Inflammatory macrophage treated with lipopolysaccharide for 4 hours (primary cell): ENCODE results near the gene TRPM8.
A peak's percentile ranks its signal among the peaks of the same experiment; 100 is the strongest.

Experiments
- DNase-seq: peaks from one replicate; pipeline ENCODE4 v3.0.0-alpha.2; 2020

Gene TRPM8

DNA sequence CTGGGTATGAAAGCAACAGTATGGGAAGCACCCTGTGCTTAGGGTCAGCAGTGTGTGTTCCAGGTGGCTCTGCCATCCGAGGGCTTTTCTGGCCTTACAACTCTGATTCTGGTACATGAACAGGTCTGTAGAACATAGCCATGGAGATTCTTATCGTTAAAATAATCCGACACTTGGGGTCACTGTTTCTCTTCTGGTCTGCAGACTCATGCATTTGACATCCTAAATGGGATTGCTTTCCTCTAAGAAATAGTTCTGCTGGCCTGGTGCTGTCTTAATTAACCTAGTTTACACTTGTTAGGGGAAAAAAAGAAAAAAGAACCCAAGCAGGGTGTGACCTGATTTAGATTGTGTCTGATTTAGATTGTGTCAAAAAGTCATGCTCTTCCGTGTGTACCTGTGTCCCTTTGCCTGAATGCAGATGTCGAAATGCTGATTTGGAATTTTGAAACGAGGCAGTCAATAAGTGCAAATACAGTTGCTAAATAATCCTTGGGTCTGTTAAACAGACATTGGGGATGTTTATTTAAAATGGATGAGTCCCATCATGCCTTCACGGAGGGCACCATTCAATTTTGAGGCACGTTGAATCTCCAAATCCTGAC, 59.6 kb downstream of the TRPM8 start:
- DNase-seq, result peak; percentile 8

- DNase-seq, result no peak
Observed at GRCh38 chr2:233977296-233977837, 60.2 kb downstream of the TRPM8 start.

DNA sequence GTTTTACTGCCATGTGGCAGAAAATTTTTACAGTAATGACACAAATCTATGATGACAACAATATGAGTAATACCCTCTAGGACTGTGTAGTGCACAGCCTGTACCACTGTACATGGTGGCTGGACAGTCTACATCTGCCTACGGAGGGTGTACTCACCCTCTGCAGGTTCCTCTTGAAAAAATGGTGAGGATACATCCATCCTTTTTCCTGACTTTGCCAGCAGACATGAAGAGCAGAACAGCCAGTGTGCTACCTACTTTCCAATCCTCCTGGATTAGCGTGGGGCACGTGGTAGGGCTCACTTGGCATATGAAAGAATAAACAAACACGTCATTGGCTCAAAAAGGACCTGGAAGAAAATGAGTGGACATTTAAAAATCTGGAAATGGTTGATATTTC, 62.6 kb downstream of the TRPM8 start:
- no peak for DNase-seq

GRCh38 chr2:233980955-233981561, 63.9 kb downstream of the TRPM8 start:
- no peak for DNase-seq

GRCh38 chr2:233981574-233982420, 64.6 kb downstream of the TRPM8 start:
- DNase-seq, result no peak

GRCh38 chr2:233982421-233983121, 65.4 kb downstream of the TRPM8 start:
- DNase-seq, result no peak

- no peak for DNase-seq
Observed at GRCh38 chr2:233983445-233983844, 66.3 kb downstream of the TRPM8 start.

GRCh38 chr2:233988581-233988980, 71.4 kb downstream of the TRPM8 start:
- DNase-seq, result no peak

DNA sequence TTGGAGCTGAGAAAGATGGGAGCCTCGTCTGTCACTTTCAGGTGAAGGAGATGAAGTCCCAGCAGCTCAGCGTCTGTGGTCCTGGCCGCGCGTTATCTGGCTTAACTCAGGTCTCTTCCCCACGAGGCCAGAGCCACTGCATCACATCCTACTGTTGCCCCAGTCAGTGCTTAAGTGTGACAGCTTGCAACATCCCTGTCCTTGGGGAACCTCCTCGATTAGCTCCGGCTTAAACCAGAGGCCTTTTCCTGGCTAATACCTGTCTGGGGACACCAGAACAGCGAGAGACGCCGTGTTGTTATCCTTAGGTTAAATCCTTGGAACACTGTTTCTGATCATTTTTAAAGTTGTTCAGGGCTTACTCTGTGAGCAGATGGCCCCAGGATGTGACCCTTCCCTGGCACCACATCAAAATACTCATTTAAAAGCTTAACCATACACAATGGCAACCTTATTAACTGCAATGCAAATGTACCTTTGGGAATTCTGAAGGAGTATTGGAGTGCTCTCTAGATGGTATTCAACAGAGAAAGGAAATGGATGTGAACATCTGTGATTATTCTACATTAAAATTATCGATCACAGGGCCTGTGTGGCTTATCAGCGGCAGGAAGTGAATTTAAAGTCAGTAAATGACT, 72.2 kb downstream of the TRPM8 start:
- no peak for DNase-seq

- DNase-seq, result no peak
Observed at GRCh38 chr2:233990261-233990798, 73.2 kb downstream of the TRPM8 start.

DNA sequence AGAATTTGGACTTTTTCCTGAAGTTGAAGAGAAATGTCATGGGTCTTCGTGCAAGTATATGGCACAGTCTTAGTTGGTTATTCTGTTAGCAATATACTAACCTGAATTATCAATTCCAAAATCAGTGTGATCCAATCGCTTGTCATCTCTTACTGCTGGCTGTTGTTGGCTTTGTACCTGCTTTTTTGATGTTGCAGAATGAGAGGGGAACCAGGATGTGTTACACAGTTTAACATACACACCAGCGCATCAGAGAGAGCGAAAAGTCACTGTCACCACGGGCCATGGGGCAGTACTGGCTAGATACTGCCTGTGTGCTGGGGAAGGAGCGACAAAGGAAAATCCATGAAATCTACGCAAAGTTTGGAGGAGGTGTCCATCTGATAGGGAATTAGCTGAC, 74.0 kb downstream of the TRPM8 start:
- no peak for DNase-seq

DNA sequence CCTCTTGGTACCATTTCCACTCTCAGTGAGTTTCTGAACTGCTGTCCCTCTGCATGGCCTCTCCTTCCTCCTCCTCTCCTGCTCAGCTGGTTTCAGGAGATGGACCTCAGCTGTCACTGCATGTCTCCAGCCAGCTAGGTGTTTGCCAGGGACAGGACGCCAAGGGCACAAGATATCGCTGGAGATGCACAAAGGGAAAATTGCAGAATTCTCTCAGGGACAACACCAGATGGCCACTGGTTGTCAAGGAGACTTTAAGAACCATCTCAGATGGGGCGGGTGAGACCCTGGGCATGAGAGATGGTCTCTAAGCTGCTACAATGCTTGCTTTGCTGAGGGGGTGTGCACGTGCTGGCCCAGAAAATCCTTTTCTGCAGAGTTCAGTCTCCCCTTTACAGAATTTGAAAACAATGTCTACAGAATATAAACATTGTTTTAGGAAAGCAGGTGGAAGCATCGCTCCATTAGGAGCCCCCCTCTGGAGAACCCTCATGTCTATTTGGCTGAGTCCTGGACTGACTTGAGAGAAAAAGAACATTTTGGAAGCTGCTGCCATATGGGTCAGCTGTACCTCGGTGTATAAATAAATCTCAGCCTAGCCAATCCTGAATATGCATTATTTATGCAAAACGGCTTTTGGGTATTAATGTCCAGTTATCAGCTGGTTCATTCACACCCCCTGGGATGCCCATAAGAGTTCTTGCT, 75.5 kb downstream of the TRPM8 start:
- DNase-seq, result no peak

- DNase-seq, result no peak
Observed at GRCh38 chr2:233993461-233993860, 76.3 kb downstream of the TRPM8 start.

GRCh38 chr2:233994151-233994550, 77.0 kb downstream of the TRPM8 start:
- no peak for DNase-seq

- DNase-seq, result no peak
Observed at GRCh38 chr2:233996000-233996399, 78.8 kb downstream of the TRPM8 start.

- no peak for DNase-seq
Observed at GRCh38 chr2:233996461-233996860, 79.3 kb downstream of the TRPM8 start.

DNA sequence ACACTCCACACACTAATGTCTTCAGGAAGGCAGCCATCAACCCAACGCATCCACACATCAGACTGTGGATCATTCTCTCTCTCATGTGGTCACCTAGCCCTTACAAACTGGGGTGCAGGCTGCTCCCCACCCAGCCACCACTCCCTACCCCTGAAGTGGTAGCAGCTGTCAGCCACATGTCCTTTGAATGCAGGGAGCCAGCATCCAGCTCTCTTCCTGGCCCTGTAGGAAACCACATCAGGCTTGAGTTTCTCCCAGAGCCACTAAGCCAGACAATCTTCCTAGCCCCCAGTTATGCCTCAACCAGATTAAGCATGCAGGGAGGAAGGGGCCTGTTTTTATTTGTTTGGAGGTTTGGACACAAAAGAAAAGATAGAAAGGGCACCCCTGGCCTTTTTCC, 80.5 kb downstream of the TRPM8 start:
- no peak for DNase-seq

- no peak for DNase-seq
Observed at GRCh38 chr2:233999182-233999581, 82.0 kb downstream of the TRPM8 start.

DNA sequence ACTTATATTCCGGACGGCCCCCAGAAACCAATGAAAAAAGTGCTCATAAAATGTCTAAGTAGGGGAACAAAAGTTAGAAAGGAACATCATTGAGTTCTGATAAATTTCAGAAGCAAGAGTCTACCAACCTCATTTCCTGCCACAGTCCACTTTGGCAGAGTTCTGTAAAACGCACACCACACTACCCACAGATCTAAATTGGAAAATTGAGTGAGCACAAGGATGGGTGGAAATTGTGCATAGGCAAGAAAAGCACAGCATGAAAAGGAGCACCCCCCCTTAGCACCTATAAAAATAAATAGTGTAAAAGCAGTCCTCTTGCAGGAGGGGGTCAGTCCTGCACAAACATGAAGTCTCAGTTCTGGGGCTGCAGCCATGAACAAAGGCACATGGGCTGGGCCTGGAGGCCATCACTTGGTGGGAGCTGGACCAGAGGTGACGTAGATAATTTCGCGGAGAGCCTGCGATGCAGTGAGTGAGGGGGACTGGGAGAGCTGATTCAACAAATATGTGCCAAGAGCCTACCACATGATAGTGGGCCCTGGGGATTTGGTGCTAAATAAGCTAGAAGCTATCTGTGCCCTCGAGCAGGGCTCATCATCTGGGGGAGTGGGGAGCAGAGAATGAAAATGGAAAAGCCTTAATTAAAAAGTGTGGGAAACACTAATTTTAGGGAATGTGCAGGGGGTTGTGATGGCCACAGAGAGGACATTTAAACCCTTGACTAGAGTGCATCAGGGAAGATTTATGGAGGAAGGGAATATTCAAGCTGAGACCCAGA, 84.4 kb downstream of the TRPM8 start:
- DNase-seq, result no peak

GRCh38 chr2:234002281-234002680, 85.1 kb downstream of the TRPM8 start:
- no peak for DNase-seq
